Heart right ventricle (tissue), 16 donors: ENCODE data around the gene NIPAL3. TPM values are rescaled to one million over a fixed set of nuclear protein-coding genes. Genes with fewer than 3 reads are reported as not detected.

ENCODE experiments used
- ATAC-seq, 8 donors: fragments of 200-7000 bp; cut with Tn5 transposase; one replicate each; pipeline ENCODE4 v1.9.1; 2020; ENCODE audit warnings: mild to moderate bottlenecking in 8 of 8, moderate library complexity in 8 of 8, moderate number of reproducible peaks in 1 of 8
- DNase-seq, 2 donors: peaks; one replicate each; pipeline ENCODE4 v3.0.0-alpha.2; 2020
- H3K27ac ChIP-seq, 10 donors: fragments of 200-600 bp; sonication (generic) in 2 of 10; one replicate each; pipeline versions ENCODE4 v1.5.0 to v1.8.0; 2020 to 2022; ENCODE audit warnings: mild to moderate bottlenecking in 3 of 10
- H3K27me3 ChIP-seq, 7 donors: fragments of 200-600 bp; one replicate each; pipeline ENCODE4 v1.8.0; 2021 to 2022; ENCODE audit warnings: mild to moderate bottlenecking in 2 of 7
- H3K36me3 ChIP-seq, 9 donors: fragments of 200-600 bp; sonication (generic) in 1 of 9; one replicate each; pipeline versions ENCODE4 v1.5.0 to v1.8.0; 2020 to 2022; ENCODE audit warnings: mild to moderate bottlenecking in 2 of 9
- H3K4me1 ChIP-seq, 9 donors: fragments of 200-600 bp; sonication (generic) in 1 of 9; one replicate each; pipeline versions ENCODE4 v1.5.0 to v1.8.0; 2020 to 2022; ENCODE audit warnings: mild to moderate bottlenecking in 4 of 9
- H3K4me3 ChIP-seq, 10 donors: fragments of 200-600 bp; sonication (generic) in 2 of 10; one replicate each; pipeline versions ENCODE4 v1.5.0 to v1.8.0; 2020 to 2022; ENCODE audit warnings: mild to moderate bottlenecking in 7 of 10, moderate library complexity in 2 of 10
- H3K9me3 ChIP-seq, 11 donors: fragments of 200-600 bp in 10 of 11; sonication (generic) in 2 of 11; one replicate each; pipeline versions ENCODE4 v1.5.0 to v1.8.0; 2013 to 2022; ENCODE audit warnings: mild to moderate bottlenecking in 2 of 11, control low read depth in 1 of 11, moderate library complexity in 1 of 11
- CTCF ChIP-seq, 9 donors: fragments of 200-600 bp; sonication (generic) in 2 of 9; IDR thresholded peaks; one replicate each; pipeline versions ENCODE4 v1.5.0 to v1.8.0; 2021 to 2022; ENCODE audit warnings: antibody characterized with exemption in 9 of 9, mild to moderate bottlenecking in 5 of 9, moderate library complexity in 1 of 9
- WGBS, 2 donors: extraction: QIAGEN DNeasy Blood & Tissue Kit; methylation state at CpG; one replicate each; pipeline ENCODE4 v1.1.7; 2013; ENCODE audit warnings: inconsistent platforms in 1 of 2; 5-methylcytosine and 5-hydroxymethylcytosine counted together
- intact Hi-C, 10 donors: fragments of 100-400 bp; cut with DNase I; formaldehyde crosslinking; loops; one replicate each; pipeline versions ENCODE4 v1.11.1 to v1.14.2; 2022
- polyA plus RNA-seq, 2 donors: library from polyadenylated mRNA; stranded (reverse); fragments of 200-250 nt; gene quantifications; one replicate each; pipeline ENCODE4 v1.2.3, GENCODE V29; 2013
- total RNA-seq, 10 donors: library from RNA; stranded (reverse); fragmentation: NEBNext Ultra II Directional in 3 of 10; extraction: Animal tissue kit (Norgen Biotek cat#: 25700) in 3 of 10; gene quantifications; one replicate each; pipeline versions ENCODE4 v1.2.1 to v1.2.4, GENCODE V29; 2021 to 2023
- donor health status: Arrhythmogenic right ventricular cardiomyopathy.
- donor health status: ischemic (EF 13 %, LVEDD 7.1; RV severe dilation, severe dysfunction).
- donor health status: healthy with polysubstance abuse.
- donor health status: DM: no; HTN: yes; CAD: no.
- donor health status: DM: no; HTN: no; CAD: no.
- donor health status: ischemic (EF 25% LVEDD 6.9; RV normal size, moderate dysfunction).
- donor health status: ischemic (EF 25% LVEDD 5.7; RV mildly dilated, moderate dysfunction).
- donor health status: healthy.
- donor health status: DM: yes; HTN: yes; CAD: no.
- donor health status: Ischemic cardiomyopathy.
- donor health status: ischemic (EF 35%, LVEDD 5.7; RV mildly dilated, moderate dysfunction).
- donor health status: nonischemic (EF 11% LVEDD 7.7; RV severe dilation, severe dysfunction).
- donor health status: DM: yes; HTN: yes; CAD: no.
- donor health status: PGD.
- donor health status: ischemic (EF 29% LVEDD 5.4; RV normal size, mild dysfunction).
- donor health status: nonischemic (EF 23%, LVEDD 6.1; RV moderate dilation, normal function).

Gene NIPAL3
- total and polyA plus RNA-seq, 12 donors: 5.3 to 44.9 (median 26.5) TPM

- no peak for TF ChIP-seq CTCF (IDR thresholded peaks at IDR 0.05)
- H3K27me3 ChIP-seq: peaks cover 0 to 4% (median 0%) of the 10 kb centered on the region in 7 donors
- DNase-seq (peak; percentile 77 to 89), ATAC-seq (peak; percentile 95 to 99 (median 97))
- H3K27ac ChIP-seq: peak within 1 kb of the TSS; percentile 60 to 92 (median 88)
- peak within 1 kb of the TSS; percentile 40 to 87 (median 76) for H3K4me3 ChIP-seq
- no peaks in the 10 kb centered on the region for H3K36me3 ChIP-seq
- WGBS, 2 donors: 0 to 1% methylated on average over 10 to 52 of the region's 53 CpGs
- no peaks in the 10 kb centered on the region for H3K9me3 ChIP-seq
- intact Hi-C loops: loop anchor here in 6 of 10 donors (1.0 to 10.0 kb wide), 6 partner anchors 28 to 88 kb away; partner anchors contain the start of genes NIPAL3 (in 3 of the 6) and STPG1 (in 2 of the 6)
- H3K4me1 ChIP-seq: peaks cover 0 to 26% (median 20%) of the 10 kb centered on the region in 9 donors
Measured at GRCh38 chr1:24502709-24503058, 87.1 kb downstream of the NIPAL3 start, which contains the start of gene RCAN3. TSS of gene RCAN3 (plus strand) at chr1:24502836. CDS start at chr1:24514373, 11,537 bp downstream.

- TF ChIP-seq CTCF (IDR thresholded peaks at IDR 0.05): no peak
- H3K27me3 ChIP-seq: peaks cover 0 to 4% (median 0%) of the 10 kb centered on the region in 7 donors
- H3K4me1 ChIP-seq: peaks cover 0 to 26% (median 20%) of the 10 kb centered on the region in 9 donors
- H3K27ac ChIP-seq: peak overlapping the region in 8 of 10 donors; percentile 60 to 92 (median 88)
- intact Hi-C loops: loop anchor here in 6 of 10 donors (2.0 to 10.0 kb wide), 5 partner anchors 28 to 88 kb away; partner anchors contain the start of genes NIPAL3 (in 3 of the 6) and STPG1 (in 2 of the 6)
- 6 to 14% methylated on average over 29 to 50 of the region's 53 CpGs for WGBS, 2 donors
- DNase-seq: peak in 1 of 2 donors; percentile 27
- H3K9me3 ChIP-seq: no peaks in the 10 kb centered on the region
- ATAC-seq: peak in 2 of 8 donors; percentile 1 to 4
- no peaks in the 10 kb centered on the region for H3K36me3 ChIP-seq
- H3K4me3 ChIP-seq: peak overlapping the region; percentile 40 to 87 (median 76)
Measured at GRCh38 chr1:24503059-24503751, 87.6 kb downstream of the NIPAL3 start.

GRCh38 chr1:24503870-24504523 is 88.4 kb downstream of the NIPAL3 start:
- ATAC-seq: no peak
- DNase-seq: no peak
- WGBS, 2 donors: 79 to 81% methylated on average over 7 of the region's 7 CpGs
- peak overlapping the region in 8 of 10 donors; percentile 72 to 87 (median 76) for H3K4me3 ChIP-seq
- H3K27me3 ChIP-seq: no peaks in the 10 kb centered on the region
- H3K4me1 ChIP-seq: peaks cover 0 to 26% (median 20%) of the 10 kb centered on the region in 9 donors
- no peaks in the 10 kb centered on the region for H3K36me3 ChIP-seq
- intact Hi-C loops: loop anchor here in 6 of 10 donors (2.0 to 10.0 kb wide), 5 partner anchors 29 to 89 kb away; partner anchors contain the start of genes NIPAL3 (in 3 of the 6) and STPG1 (in 2 of the 6)
- no peak for TF ChIP-seq CTCF (IDR thresholded peaks at IDR 0.05)
- H3K27ac ChIP-seq: peak overlapping the region in 2 of 10 donors; percentile 91 to 92
- no peaks in the 10 kb centered on the region for H3K9me3 ChIP-seq

GRCh38 chr1:24504560-24504959 is 89.0 kb downstream of the NIPAL3 start:
- intact Hi-C loops: loop anchor here in 4 of 10 donors (5.0 to 10.0 kb wide), 3 partner anchors 52 to 90 kb away; partner anchors contain the start of genes NIPAL3 (in 3 of the 4) and STPG1 (in 2 of the 4)
- ATAC-seq: no peak
- 93 to 94% methylated on average over 4 of the region's 4 CpGs for WGBS, 2 donors
- Histone ChIP-seq H3K4me1 (peaks cover 0 to 26% (median 20%) of the 10 kb centered on the region in 9 donors), H3K9me3 (no peaks in the 10 kb centered on the region), H3K27me3 (no peaks in the 10 kb centered on the region), H3K27ac (peak overlapping the region in 1 of 10 donors; percentile 91), H3K4me3 (peak overlapping the region in 1 of 10 donors; percentile 82), H3K36me3 (no peaks in the 10 kb centered on the region)
- DNase-seq: no peak
- TF ChIP-seq CTCF (IDR thresholded peaks at IDR 0.05): no peak
